ENCODE data around the gene PHLPP2.
"Not testable (repeated sequence)": the region's sequence is repeated elsewhere in the genome, so short reads cannot be mapped to it uniquely, and the experiment has no call there.

Gene PHLPP2

DNA sequence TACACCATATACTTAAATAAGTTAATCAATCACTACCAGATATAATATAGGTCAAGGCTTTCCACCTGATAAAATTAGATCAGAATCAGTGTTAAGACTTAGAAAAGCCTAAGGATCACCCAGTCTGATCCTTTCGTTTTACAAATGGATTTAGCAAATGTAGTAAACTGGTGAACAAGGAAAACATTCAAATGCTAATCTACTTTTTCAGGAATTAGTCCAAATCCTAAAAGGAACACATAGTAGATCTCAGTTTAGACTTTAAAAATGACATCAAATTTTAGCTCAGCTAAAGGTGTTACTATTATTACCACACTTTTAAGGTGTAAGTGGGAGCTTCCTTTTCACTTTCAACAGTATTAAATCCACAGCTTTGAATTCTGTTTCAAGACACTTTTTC lies 12.0 kb downstream of the PHLPP2 start:
- DNase-seq: no peak

DNA sequence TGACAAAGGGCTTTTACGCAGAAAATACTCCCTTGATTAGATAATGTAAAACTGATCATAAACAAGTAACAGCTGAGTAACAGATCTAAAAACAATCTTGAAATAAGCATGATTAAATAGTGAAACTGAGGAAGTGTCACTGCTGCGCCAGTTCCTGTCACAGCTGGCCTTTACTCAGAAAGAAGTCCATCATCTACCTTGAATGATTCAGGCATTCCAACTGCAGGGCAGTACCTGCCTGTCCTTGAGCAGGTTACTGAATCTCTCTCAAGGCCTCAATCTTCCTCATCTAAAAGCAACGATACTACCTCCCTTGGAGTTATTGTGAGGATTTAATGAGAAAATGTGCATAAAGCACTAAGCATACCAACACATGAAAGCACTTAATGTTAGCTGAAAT lies 12.7 kb downstream of the PHLPP2 start:
- no peak for DNase-seq

DNA sequence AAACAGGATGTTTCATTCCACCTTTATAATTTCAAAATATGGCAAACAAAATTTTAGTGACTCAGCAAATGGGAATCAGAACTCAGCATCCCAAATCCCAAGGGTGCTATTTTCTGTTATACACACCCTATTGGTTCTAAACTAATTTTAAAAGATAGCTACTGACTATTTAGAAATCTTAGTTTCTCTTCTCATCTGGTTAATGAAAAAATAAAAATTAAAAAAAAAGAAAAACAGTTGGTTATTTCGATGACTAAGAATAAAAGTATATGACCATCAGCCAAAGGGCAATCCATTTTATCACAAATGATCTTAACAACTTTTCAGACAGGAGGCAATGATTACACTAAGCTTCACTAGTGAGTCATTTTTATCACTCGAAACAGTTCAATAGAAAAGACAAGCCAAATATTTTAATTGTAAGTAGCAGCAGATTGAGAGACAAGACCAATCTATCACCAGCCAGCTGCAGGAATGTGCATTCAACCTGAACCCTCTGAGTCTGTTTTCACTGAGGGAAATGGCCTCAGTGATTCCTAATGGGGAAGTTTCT lies 15.2 kb downstream of the PHLPP2 start:
- DNase-seq: no peak

DNA sequence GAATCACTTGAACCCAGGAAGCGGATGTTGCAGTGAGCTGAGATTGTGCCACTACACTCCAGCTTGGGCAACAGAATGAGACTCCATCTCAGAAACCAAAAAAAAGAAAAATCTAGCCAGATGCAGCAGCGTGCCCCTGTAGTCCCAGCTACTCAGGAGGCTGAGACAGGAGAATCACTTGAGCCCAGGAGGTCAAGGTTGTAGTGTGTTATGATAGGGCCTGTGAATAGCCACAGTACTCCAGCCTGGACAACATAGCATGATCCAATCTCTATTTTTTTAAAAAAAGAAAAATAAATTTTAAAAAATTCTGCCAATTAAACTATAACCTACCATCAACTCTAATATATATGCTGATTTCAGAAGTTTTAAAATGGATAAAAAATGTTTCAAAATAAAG lies 15.8 kb downstream of the PHLPP2 start:
- no peak for DNase-seq

DNA sequence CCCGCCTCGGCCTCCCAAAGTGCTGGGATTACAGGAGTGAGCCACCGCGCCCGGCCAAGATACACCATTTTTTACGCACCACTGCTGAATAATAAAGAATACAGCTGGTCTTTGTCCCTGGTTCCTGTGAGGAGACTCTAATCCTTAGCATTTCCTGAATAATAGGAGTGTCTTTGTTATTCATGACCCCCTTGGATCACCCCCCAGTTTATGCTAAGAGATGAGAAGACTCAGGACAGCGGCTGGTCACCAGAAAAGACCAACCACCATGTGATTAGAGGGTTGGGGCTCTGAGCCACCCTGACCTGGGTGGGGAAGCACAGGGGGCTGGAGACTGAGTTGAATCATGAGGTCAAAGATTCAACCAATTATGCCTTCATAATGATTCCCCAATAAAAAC lies 17.3 kb downstream of the PHLPP2 start:
- no peak for DNase-seq

DNA sequence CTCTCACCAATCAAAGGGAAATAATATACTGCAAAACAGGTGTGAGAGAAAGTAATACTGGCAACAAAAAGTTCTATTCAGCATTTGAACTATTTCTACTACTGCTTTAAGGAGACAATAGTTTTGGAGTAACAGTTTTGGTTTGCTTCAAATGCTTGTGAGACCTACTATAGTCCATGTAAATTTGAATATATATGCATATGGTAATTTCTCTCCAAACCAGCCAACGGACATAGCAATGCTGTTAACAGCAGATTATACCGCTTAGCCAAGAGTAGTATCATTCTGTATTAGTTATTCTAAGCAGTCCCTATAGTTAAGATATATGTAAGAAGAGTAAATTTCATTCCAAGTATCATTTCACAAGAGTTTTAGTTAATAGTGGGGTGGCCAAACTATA lies 18.5 kb downstream of the PHLPP2 start:
- DNase-seq: no peak

DNA sequence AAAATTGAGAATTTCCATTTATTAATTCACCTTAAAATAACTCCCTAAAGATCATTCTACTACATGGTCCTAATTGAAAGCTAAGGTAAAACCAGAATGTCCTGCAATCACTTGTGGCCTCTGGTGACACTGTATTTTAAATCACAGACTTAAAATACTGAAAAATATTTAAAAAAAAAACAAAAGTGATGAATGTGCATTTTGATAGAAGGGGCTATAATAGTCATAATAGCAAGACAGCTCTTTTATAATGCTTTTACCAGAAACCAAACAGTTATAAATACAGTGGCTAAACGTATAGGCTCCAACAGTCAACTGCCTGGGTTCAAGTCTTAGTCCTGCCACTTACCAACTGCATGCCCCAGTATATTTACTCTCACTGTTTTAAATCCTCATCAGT lies 21.2 kb downstream of the PHLPP2 start:
- DNase-seq: no peak

DNA sequence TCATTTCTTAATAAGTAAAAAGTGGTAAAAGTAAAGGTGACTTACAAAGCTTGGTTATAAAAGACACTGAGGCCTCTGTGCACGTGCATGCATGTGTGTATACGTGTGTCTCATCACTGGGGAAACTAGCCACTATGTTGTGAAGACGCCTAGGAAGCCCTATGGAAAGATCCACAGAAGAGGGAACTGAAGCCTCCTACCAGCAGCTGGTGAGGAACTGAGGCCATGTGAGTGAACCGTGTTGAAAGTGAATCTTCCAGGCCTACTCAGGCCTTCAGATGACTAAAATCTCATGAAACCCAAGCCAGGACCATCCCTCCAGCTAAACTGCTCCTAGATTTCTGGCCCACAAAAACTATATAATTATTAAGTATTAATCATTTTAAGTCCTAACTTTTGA lies 23.7 kb downstream of the PHLPP2 start:
- no peak for DNase-seq

DNA sequence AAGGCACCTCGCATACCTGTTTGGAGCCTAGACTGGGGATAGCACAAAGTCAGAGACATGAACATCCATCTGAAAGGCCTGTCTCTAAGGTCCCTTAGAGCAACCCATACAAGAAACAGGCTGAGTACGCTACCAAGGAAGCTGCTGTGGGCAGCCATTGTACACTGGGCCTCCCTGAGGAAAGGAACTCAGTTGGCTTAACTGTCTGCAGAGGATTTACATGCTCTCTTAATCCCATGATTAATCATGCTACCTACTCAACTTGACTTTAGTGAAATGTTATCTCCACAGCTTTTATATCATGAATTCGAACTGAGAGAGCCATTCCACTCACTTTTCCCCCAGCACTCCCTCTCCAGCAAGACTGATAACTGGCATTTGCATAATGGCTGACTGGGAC lies 26.0 kb downstream of the PHLPP2 start:
- no peak for DNase-seq

DNA sequence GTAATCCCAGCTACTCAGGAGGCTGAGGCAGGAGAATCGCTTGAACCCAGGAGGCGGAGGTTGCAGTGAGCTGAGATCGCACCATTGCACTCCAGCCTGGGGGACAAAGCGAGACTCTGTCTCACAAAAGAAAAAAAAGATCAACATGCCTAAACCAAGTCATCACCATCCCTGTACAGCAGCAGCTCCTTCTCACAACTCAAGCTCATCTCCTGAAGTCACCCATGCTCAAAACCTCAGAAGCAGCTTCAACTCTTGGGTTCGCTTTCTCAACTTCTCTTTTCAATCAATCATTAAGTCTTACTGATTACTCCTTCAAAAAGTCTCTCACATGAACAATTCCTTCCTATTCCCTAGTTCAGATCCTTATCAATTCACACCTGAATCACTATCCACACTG lies 31.3 kb downstream of the PHLPP2 start:
- no peak for DNase-seq

DNA sequence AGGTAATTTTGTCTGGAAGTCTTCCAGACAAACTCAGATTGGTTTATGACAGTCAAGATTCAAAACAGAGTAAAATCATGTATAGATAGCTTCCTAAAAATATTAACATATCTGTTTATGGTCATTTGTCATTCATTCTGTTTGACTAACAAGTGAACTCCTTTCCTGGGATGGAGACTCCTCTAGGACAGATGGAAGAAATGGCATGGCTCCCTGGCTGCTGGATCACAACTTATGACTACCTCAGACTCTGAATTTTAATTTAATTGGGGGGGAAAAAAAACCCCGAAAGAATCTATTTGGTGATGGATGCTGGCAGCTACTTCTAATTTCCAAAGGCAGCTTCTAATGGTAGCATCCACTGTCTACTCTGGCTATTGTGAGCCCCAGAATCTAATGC lies 34.6 kb downstream of the PHLPP2 start:
- no peak for DNase-seq

DNA sequence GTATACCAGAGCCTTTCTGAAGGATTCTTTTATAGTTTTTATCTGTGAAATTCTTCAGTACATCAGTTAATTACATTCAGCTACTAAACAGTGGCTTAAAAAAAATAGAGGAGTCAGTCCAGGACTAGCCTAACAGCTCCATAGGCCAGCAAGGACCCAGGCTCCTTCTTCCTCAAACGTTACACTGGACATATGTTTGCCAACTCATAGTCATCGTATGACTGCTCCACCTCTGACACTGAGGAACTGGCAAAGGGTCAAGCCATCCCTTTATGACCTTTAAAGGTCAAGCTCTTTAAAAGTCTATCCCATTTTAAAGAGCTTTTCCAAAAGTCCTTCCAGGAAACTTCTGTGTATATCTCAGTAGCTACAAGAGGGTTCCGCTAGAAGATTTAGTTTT lies 36.6 kb downstream of the PHLPP2 start:
- DNase-seq: no peak

DNA sequence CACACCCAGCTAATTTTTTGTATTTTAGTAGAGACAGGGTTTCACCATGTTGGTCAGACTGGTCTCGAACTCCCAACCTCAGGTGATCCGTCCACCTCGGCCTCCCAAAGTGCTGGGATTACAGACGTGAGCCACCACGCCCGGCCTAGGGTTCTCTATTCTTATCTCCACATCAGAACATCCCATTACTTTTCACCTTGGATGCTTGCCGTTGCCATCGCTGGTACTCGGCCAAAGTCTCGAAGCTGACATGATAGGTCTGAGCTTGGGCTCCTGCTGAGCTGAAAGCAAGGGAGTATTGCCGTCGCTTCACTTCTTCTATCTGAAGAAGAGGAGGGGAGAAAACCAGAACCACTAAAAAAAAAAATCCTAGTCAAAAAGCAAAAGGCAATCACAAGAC lies 40.2 kb downstream of the PHLPP2 start:
- not testable (repeated sequence) for DNase-seq

DNA sequence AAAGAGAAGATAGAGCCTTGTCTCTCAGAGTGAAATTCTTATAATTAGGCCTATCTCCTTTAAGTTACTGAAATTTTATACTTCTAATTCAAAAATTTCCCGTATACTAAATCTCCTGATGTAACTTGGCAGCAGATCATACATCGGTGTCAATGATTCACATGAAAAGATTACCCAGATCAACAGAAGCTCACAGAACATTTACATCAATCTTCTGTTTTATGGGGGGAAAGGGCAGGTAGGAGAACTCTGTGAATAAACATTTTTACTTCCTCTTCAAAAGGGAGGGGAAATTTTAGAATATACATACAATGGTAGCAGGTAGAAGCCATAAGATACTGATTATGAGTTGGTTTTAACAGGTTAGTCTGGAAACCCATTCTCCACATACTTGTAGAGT lies 43.1 kb downstream of the PHLPP2 start:
- DNase-seq: no peak

DNA sequence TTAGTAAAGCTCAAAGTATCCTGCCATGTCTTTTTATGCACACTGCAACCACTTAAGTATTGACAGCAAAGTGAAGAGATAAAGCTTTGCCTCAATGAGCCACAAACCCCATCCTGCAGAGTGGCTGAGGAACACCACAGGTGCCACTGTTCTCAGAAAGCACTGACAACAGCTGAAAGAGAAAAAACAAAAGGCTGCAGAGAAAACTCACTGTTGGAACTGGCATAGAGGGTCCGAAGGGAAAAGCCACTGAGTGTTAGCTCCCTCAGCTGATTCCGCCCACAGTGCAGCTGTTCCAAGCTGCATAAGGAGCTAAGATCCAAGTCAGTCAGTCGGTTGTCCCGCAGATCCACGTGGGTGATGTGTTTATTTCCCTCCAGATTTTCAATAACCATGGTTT lies 48.3 kb downstream of the PHLPP2 start:
- no peak for DNase-seq

DNA sequence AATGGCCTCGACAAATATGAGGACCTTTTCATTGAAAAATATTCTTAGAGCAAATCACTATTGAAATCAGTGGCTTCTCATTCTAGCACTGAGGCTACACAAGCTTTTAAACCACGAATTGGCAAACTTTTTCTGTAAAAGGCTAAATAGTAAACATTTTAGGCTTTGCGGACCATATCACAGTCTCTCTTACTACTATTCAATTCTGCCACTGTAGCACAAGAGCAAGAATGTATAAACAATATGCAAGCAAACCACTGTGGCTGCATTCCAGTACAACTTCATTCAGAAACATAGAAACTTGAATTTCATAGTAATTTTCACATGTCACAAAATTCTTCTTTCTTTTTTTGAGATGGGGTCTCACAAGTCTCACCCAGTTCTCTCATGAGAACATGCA lies 49.1 kb downstream of the PHLPP2 start:
- no peak for DNase-seq

DNA sequence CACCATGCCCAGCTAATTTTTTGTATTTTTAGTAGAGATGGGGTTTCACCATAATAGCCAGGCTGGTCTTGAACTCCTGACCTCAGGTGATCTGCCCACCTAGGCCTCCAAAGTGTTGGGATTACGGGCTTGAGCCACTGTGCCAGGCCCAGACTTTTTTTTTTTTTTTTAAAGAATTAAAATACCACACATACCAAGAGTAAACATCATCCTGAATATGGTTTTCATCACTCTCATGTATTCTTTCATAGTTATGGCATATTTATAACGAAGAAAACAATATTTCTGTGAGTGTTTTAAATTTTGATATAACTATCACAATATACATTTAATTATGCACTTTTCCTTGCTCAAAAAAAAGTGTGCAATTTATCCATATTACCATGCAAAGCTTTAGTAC lies 50.3 kb downstream of the PHLPP2 start:
- no peak for DNase-seq

DNA sequence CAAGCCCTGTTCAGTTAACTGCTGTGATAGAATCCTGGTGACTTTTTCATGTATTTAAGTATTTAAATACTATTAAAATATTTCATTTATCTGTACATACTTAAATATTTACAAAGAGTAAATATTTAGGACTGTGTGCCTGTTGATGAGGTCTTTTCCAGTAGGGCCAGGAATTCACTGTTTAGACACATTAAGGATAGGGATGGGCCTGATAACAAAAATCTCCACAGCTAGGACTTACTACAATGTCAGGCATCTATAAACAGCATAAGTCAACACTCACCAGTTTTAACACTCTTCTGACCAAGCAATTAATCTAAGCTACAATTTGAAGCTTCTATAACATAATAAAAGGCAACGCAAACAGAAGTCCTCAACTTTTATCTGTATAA lies 50.9 kb downstream of the PHLPP2 start:
- no peak for DNase-seq

DNA sequence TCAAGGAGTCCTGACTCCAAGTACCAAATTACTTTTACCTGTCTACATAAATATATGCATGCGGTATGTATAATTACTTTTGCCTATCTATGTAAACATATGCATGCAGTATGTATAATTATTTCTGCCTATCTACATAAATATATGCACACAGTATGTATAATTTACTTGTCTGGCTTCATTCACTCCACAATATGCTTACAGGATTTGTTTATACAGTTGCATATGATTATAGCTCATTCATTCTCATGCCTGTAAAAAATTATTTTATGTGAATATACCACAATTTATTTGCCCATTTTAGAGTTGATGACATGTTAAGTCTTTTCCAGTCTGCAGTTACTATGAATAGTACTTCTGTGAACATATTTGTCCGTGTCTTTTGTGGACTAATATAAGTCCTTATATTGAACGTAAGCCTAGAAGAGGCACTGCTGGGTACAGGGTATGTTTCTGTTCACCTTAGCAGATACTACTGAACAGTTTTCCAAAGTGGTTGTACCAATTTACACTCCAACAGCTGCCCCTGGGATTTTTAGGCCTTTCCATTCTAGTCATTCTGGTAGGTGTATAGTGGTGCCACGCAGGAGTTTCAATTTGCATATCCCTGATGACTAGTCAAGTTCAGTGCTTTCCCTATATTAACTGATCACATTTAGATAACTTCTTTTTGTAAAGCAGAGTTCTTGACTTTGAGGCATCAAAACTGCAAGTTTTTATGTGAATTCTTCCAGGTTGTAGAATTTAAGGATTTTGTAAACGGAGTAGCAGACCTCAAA lies 51.5 kb downstream of the PHLPP2 start:
- DNase-seq: no peak

DNA sequence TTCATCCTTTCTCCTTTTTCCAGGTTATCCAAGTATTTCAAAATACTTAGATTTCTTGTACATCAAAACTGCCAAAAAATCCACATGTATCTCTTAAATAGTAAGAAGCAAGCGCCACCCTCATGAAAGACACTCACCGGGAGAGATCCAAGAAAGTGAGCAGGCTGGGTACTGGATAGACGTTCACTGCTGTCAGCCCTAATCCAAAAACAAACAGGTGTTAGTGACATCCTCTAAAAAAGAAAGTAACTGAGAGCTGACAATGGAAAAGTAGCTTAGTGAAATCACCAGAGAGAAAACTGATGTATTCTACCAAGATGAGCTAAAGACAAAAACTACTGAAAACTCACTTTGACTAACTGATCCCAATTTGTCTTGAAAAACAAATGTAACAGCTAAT lies 52.4 kb downstream of the PHLPP2 start:
- no peak for DNase-seq

DNA sequence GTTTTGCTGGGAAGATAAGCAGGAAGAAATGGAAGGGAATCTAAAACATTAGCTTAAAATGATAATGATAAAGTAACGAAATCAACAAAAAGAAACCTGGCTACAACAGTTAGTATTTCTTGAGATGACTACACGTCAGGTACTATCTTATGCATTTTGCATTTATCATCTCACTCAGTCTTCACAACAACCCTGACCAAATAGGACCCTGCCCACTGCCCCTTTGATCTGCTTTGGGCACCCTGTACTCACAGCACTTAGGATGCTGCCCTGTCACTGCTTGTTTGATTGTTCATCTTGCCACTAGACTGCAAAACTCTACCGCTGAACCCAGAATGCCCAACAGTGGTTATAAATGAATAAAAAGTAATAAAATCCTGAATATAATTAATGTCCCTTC lies 53.3 kb downstream of the PHLPP2 start:
- no peak for DNase-seq

DNA sequence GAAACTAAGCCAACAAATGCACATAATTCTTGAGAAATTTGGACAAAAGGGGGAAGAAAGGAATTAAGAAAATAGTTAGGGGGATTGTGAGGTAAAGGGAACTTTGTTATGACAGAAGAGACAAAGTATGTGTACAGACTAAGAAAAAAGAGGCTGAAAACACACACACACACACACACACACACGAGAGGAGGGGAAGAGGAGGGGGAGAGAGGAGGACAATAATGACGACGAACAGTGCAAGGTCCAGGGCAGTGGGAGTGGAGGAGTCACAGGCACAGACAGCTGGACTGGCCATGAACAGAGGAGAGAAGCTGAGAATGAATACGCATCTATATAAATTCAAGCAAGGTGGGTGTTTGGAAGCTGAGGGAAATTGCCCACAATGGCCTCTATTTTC lies 54.0 kb downstream of the PHLPP2 start:
- DNase-seq: no peak

DNA sequence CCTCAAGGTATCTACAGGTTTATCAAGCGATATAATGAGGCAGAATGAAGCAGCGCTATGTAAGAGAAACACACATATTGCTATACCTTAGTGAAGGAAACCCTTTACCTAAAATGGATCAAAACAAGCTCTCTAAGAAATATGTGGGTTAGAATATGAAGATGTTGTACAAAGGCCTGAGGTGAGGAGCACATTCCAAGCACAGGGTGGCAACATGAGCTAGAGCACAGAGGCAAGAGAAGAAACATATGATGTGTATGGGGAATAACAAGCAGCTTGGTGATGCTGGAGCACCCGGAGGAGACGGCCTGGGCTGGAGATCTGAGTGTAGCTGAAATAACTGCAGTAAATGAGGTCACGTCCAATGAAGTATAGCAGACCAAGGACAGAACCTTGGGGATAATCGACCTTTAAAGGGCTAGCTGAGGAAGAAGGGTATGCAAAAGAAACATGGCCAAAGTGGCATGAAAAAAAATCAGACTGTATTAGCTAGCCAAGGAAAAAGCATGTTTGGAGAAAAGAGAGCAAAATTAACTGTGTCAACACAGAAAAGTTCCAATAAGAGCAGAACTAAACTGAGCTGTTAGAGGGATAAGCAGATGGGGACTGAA lies 54.5 kb downstream of the PHLPP2 start:
- DNase-seq: no peak

DNA sequence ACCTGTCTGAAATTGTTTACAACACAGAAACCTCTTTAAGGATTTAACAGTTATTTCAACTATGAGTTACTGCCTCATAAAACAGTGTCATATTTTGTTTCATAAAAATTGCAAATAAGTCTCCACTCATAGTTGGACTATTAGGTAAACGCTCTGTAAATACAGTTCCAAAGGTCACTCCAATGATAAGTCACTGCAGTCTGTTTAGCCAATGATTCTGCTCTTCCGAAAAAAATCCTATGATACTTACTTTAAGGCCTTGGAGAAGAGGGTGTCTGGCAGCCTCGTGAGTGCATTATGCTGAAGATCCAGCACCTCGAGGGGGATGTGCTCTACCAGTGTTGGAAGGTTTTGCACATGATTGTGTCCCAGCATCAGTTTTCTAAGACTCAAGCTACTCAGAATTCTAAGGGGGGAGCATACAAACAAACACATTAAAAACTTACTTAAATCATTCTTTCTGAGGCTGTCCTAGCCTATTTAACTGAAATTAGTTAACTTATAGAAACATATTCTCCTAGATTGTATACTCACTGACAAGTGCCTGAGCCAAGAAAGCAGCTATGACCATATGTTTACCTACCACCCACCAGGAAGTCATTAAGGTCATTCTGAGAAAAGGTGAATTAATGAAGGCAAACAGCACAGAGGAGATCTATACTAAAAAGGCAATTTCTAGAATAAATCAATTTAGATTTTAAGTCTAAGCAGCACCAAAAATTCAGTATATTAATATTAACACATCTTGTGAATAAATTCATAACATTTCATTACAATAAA lies 57.4 kb downstream of the PHLPP2 start:
- no peak for DNase-seq

Data from activated CD8-positive, alpha-beta memory T cell treated with anti-CD3 and anti-CD28 coated beads for 24 hours (primary cell).